Pancreas (tissue), 10 donors: ENCODE results near the gene KCNAB2. TPM values are rescaled to one million over a fixed set of nuclear protein-coding genes. Genes with fewer than 3 reads are reported as not detected.

ENCODE experiments used
- ATAC-seq, 4 donors: fragments of 200-7000 bp; cut with Tn5 transposase; one replicate each; pipeline versions ENCODE4 v1.8.0 to v1.9.1; 2020; ENCODE audit warnings: mild to moderate bottlenecking in 4 of 4, moderate library complexity in 4 of 4
- DNase-seq, 6 donors: peaks; one replicate each; pipeline ENCODE4 v3.0.0-alpha.2; 2020
- FAIRE-seq: peaks from 2 replicates; lab custom pipeline; 2012; peaks lifted over from hg19 to GRCh38; lab: Jason Lieb, UNC
- H3K27ac ChIP-seq, 4 donors: fragments of 200-600 bp; sonication (generic); 1 replicate in 3 of 4; 2 replicates in 1 of 4; pipeline versions ENCODE4 v1.5.0 to v1.8.0; 2020
- H3K27me3 ChIP-seq, 4 donors: fragments of 200-600 bp; one replicate each; pipeline ENCODE4 v1.8.0; 2021
- H3K36me3 ChIP-seq, 3 donors: fragments of 200-600 bp; sonication (generic) in 1 of 3; one replicate each; pipeline versions ENCODE4 v1.5.0 to v1.8.0; 2020 to 2021
- H3K4me1 ChIP-seq, 3 donors: fragments of 200-600 bp; one replicate each; pipeline ENCODE4 v1.8.0; 2021
- H3K4me3 ChIP-seq, 4 donors: fragments of 200-600 bp; sonication (generic) in 2 of 4; one replicate each; pipeline versions ENCODE4 v1.5.0 to v1.8.0; 2020 to 2021
- H3K9me3 ChIP-seq, 4 donors: fragments of 200-600 bp; one replicate each; pipeline ENCODE4 v1.8.0; 2021
- CTCF ChIP-seq, 4 donors: fragments of 200-600 bp; sonication (generic) in 3 of 4; IDR thresholded peaks; one replicate each; pipeline versions ENCODE4 v1.5.0 to v1.8.0; 2021; ENCODE audit warnings: antibody characterized with exemption in 4 of 4
- WGBS, 2 donors: extraction: QIAGEN DNeasy Blood & Tissue Kit; methylation state at CpG; one replicate each; pipeline ENCODE4 v1.1.7; 2013; 5-methylcytosine and 5-hydroxymethylcytosine counted together
- intact Hi-C, 3 donors: fragments of 100-400 bp; cut with DNase I; formaldehyde crosslinking; loops; one replicate each; pipeline versions ENCODE4 v1.11.1 to v1.14.2; 2022
- polyA plus RNA-seq, 2 donors: library from polyadenylated mRNA; stranded (reverse); fragments of 200-250 nt; gene quantifications; one replicate each; pipeline ENCODE4 v1.2.3, GENCODE V29; 2013
- total RNA-seq, 6 donors: library from RNA; stranded (reverse); fragmentation: NEBNext Ultra II Directional in 4 of 6; extraction: Animal tissue kit (Norgen Biotek cat#: 25700) in 4 of 6; gene quantifications; one replicate each; pipeline versions ENCODE4 v1.2.1 to v1.2.4, GENCODE V29; 2021 to 2023
- donor health status: healthy with polysubstance abuse.
- donor health status: DM: no; HTN: no; CAD: no; lungs with moderate emphysema.
- donor health status: DM: no; HTN: no; CAD: no.
- donor health status: control.
- donor health status: control.
- donor health status: Bipolar disorder and iron deficiency.
- donor health status: DM: yes; HTN: yes; CAD: no.
- donor health status: DM: no; HTN: no; CAD: no.
- donor health status: DM: no; HTN: no; CAD: no.
- donor health status: DM: yes; HTN: yes; CAD: no.

KCNAB2 gene
- total and polyA plus RNA-seq, 8 donors: 1.2 to 9.0 (median 4.3) TPM

- DNase-seq (peak in 1 of 6 donors; percentile 2), FAIRE-seq (no peak), ATAC-seq (no peak)
- Histone ChIP-seq H3K4me3 (no peak overlapping the region), H3K4me1 (no peaks in the 10 kb centered on the region), H3K27ac (no peak overlapping the region), H3K27me3 (peaks cover 0 to 4% (median 0%) of the 10 kb centered on the region in 4 donors), H3K9me3 (no peaks in the 10 kb centered on the region), H3K36me3 (no peaks in the 10 kb centered on the region)
- intact Hi-C loops: no loop called here
- 45 to 48% methylated on average over 7 of the region's 7 CpGs for WGBS, 2 donors
- no peak for TF ChIP-seq CTCF (IDR thresholded peaks at IDR 0.05)
These were observed 7.1 kb upstream of the KCNAB2 start for GRCh38 chr1:6038603-6039002.

GRCh38 chr1:6039031-6039430 is 6.7 kb upstream of the KCNAB2 start:
- DNase-seq: peak in 1 of 6 donors; percentile 58
- H3K4me3 ChIP-seq: no peak overlapping the region
- ATAC-seq: no peak
- H3K9me3 ChIP-seq: no peaks in the 10 kb centered on the region
- H3K36me3 ChIP-seq: no peaks in the 10 kb centered on the region
- intact Hi-C loops: no loop called here
- 68 to 74% methylated on average over 15 of the region's 15 CpGs for WGBS, 2 donors
- H3K4me1 ChIP-seq: no peaks in the 10 kb centered on the region
- no peak for TF ChIP-seq CTCF (IDR thresholded peaks at IDR 0.05)
- peaks cover 0 to 4% (median 0%) of the 10 kb centered on the region in 4 donors for H3K27me3 ChIP-seq
- no peak overlapping the region for H3K27ac ChIP-seq
- no peak for FAIRE-seq

- H3K36me3 ChIP-seq: no peaks in the 10 kb centered on the region
- 64 to 73% methylated on average over 15 of the region's 15 CpGs for WGBS, 2 donors
- no peak for FAIRE-seq
- ATAC-seq: no peak
- H3K27me3 ChIP-seq: no peaks in the 10 kb centered on the region
- intact Hi-C loops: no loop called here
- no peak overlapping the region for H3K27ac ChIP-seq
- H3K4me1 ChIP-seq: no peaks in the 10 kb centered on the region
- no peaks in the 10 kb centered on the region for H3K9me3 ChIP-seq
- DNase-seq: peak in 1 of 6 donors; percentile 46
- no peak overlapping the region for H3K4me3 ChIP-seq
- no peak for TF ChIP-seq CTCF (IDR thresholded peaks at IDR 0.05)
These were observed 5.2 kb upstream of the KCNAB2 start for GRCh38 chr1:6040444-6040843.

GRCh38 chr1:6040861-6041415 is 4.8 kb upstream of the KCNAB2 start:
- Histone ChIP-seq H3K9me3 (no peaks in the 10 kb centered on the region), H3K27me3 (no peaks in the 10 kb centered on the region), H3K27ac (no peak overlapping the region), H3K36me3 (no peaks in the 10 kb centered on the region), H3K4me3 (no peak overlapping the region), H3K4me1 (no peaks in the 10 kb centered on the region)
- TF ChIP-seq CTCF (IDR thresholded peaks at IDR 0.05): no peak
- DNase-seq (peak in 1 of 6 donors; percentile 35), ATAC-seq (no peak), FAIRE-seq (no peak)
- WGBS, 2 donors: 72 to 81% methylated on average over 22 of the region's 22 CpGs
- intact Hi-C loops: no loop called here

- Histone ChIP-seq H3K4me3 (no peak overlapping the region), H3K9me3 (no peaks in the 10 kb centered on the region), H3K36me3 (no peaks in the 10 kb centered on the region), H3K27me3 (no peaks in the 10 kb centered on the region), H3K4me1 (no peaks in the 10 kb centered on the region), H3K27ac (no peak overlapping the region)
- intact Hi-C loops: no loop called here
- 43 to 52% methylated on average over 20 of the region's 20 CpGs for WGBS, 2 donors
- ATAC-seq (peak in 1 of 4 donors; percentile 51), DNase-seq (peak in 1 of 6 donors; percentile 67), FAIRE-seq (no peak)
- peak in 1 of 4 donors; percentile 16 for TF ChIP-seq CTCF (IDR thresholded peaks at IDR 0.05)
These were observed 4.1 kb upstream of the KCNAB2 start for GRCh38 chr1:6041432-6042062.
